Activated T-helper 2 cell treated with anti-CD3 and anti-CD28 coated beads, Interferon-gamma antibody, Interleukin-2, Interleukin-4, amounts not matched to agents 10 μg/mL and 5 μg/mL and 100 μg/mL, durations not matched to agents 14 hours and 24 hours and 36 hours (primary cell): ENCODE data around the gene EEF1A1. TPM values are rescaled to one million over a fixed set of nuclear protein-coding genes. Genes with fewer than 3 reads are reported as not detected.
"Not testable (repeated sequence)": the region's sequence is repeated elsewhere in the genome, so short reads cannot be mapped to it uniquely, and the experiment has no call there.

ENCODE experiments used
- DNase-seq: peaks from one replicate; pipeline ENCODE4 v3.0.0; 2021; ENCODE audit warnings: low spot score
- H3K27ac Mint-ChIP-seq: one replicate; pipeline ENCODE4 v1.8.0; 2021; ENCODE audit warnings: mixed read lengths
- H3K27me3 Mint-ChIP-seq: one replicate; pipeline ENCODE4 v1.8.0; 2021; ENCODE audit warnings: low read depth, mixed read lengths
- H3K36me3 Mint-ChIP-seq: one replicate; pipeline ENCODE4 v1.8.0; 2021; ENCODE audit warnings: low read depth, mixed read lengths
- H3K4me1 Mint-ChIP-seq: one replicate; pipeline ENCODE4 v1.8.0; 2021; ENCODE audit warnings: low read depth, mixed read lengths
- H3K4me3 Mint-ChIP-seq: one replicate; pipeline ENCODE4 v1.8.0; 2021; ENCODE audit warnings: low read depth, mild to moderate bottlenecking, moderate library complexity, mixed read lengths
- H3K9me3 Mint-ChIP-seq: one replicate; pipeline ENCODE4 v1.8.0; 2021; ENCODE audit warnings: mixed read lengths
- intact Hi-C: fragments of 100-400 bp; cut with micrococcal nuclease; formaldehyde crosslinking; loops from one replicate; pipeline ENCODE4 v1.15.1; 2023
- total RNA-seq: library from RNA; stranded (reverse); gene quantifications from 2 replicates; pipeline ENCODE4 v1.2.3, GENCODE V29; 2022

The EEF1A1 gene
- total RNA-seq, 1 donor from 2014 or later, result 11,266 TPM

- DNase-seq, result no peak
- intact Hi-C loops, result no loop called here
- H3K4me1 Mint-ChIP-seq, result peaks cover 6% of the 10 kb centered on the region
- H3K27ac Mint-ChIP-seq, result no peak overlapping the region
- no peaks in the 10 kb centered on the region for H3K9me3 Mint-ChIP-seq
- H3K4me3 Mint-ChIP-seq, result no peak overlapping the region
- no peaks in the 10 kb centered on the region for H3K36me3 Mint-ChIP-seq
- H3K27me3 Mint-ChIP-seq, result no peaks in the 10 kb centered on the region
These were observed 36.0 kb upstream of the EEF1A1 start for GRCh38 chr6:73556836-73557235.

- H3K4me1 Mint-ChIP-seq, H3K36me3 Mint-ChIP-seq, H3K4me3 Mint-ChIP-seq, H3K9me3 Mint-ChIP-seq, DNase-seq, H3K27ac Mint-ChIP-seq, H3K27me3 Mint-ChIP-seq, intact Hi-C loops: not testable (repeated sequence)
These were observed 34.6 kb upstream of the EEF1A1 start for GRCh38 chr6:73555380-73555949.

GRCh38 chr6:73551115-73551514 is 30.3 kb upstream of the EEF1A1 start:
- H3K4me3 Mint-ChIP-seq, H3K27me3 Mint-ChIP-seq, H3K4me1 Mint-ChIP-seq, H3K27ac Mint-ChIP-seq, H3K9me3 Mint-ChIP-seq, intact Hi-C loops, DNase-seq, H3K36me3 Mint-ChIP-seq: not testable (repeated sequence)

GRCh38 chr6:73548458-73549446 is 27.9 kb upstream of the EEF1A1 start:
- intact Hi-C loops, result no loop called here
- Mint-ChIP-seq H3K9me3 (no peaks in the 10 kb centered on the region), H3K36me3 (no peaks in the 10 kb centered on the region), H3K4me3 (no peak overlapping the region), H3K4me1 (peaks cover 1% of the 10 kb centered on the region), H3K27me3 (peaks cover 6% of the 10 kb centered on the region), H3K27ac (no peak overlapping the region)
- no peak for DNase-seq

- H3K4me1 Mint-ChIP-seq, result peaks cover 1% of the 10 kb centered on the region
- intact Hi-C loops, result no loop called here
- DNase-seq, result no peak
- peaks cover 6% of the 10 kb centered on the region for H3K27me3 Mint-ChIP-seq
- no peaks in the 10 kb centered on the region for H3K9me3 Mint-ChIP-seq
- H3K36me3 Mint-ChIP-seq, result no peaks in the 10 kb centered on the region
- H3K27ac Mint-ChIP-seq, result no peak overlapping the region
- H3K4me3 Mint-ChIP-seq, result no peak overlapping the region
These were observed 26.2 kb upstream of the EEF1A1 start for GRCh38 chr6:73547036-73547435.

GRCh38 chr6:73542891-73543290 is 22.1 kb upstream of the EEF1A1 start:
- H3K27me3 Mint-ChIP-seq, result peaks cover 6% of the 10 kb centered on the region
- H3K4me1 Mint-ChIP-seq, result peaks cover 1% of the 10 kb centered on the region
- no peak for DNase-seq
- no peaks in the 10 kb centered on the region for H3K9me3 Mint-ChIP-seq
- H3K4me3 Mint-ChIP-seq, result no peak overlapping the region
- H3K27ac Mint-ChIP-seq, result no peak overlapping the region
- intact Hi-C loops, result no loop called here
- H3K36me3 Mint-ChIP-seq, result no peaks in the 10 kb centered on the region

- H3K9me3 Mint-ChIP-seq, H3K4me3 Mint-ChIP-seq, H3K27ac Mint-ChIP-seq, H3K36me3 Mint-ChIP-seq, H3K27me3 Mint-ChIP-seq, H3K4me1 Mint-ChIP-seq, intact Hi-C loops, DNase-seq: not testable (repeated sequence)
These were observed 21.6 kb upstream of the EEF1A1 start for GRCh38 chr6:73542481-73542880.

- H3K4me3 Mint-ChIP-seq, result no peak overlapping the region
- no peaks in the 10 kb centered on the region for H3K36me3 Mint-ChIP-seq
- no peaks in the 10 kb centered on the region for H3K9me3 Mint-ChIP-seq
- intact Hi-C loops, result no loop called here
- no peak for DNase-seq
- peaks cover 4% of the 10 kb centered on the region for H3K27me3 Mint-ChIP-seq
- H3K4me1 Mint-ChIP-seq, result no peaks in the 10 kb centered on the region
- H3K27ac Mint-ChIP-seq, result no peak overlapping the region
These were observed 17.4 kb upstream of the EEF1A1 start for GRCh38 chr6:73538116-73538779.

GRCh38 chr6:73537677-73538076 is 16.8 kb upstream of the EEF1A1 start:
- H3K27me3 Mint-ChIP-seq, result peaks cover 8% of the 10 kb centered on the region
- H3K4me3 Mint-ChIP-seq, result no peak overlapping the region
- H3K9me3 Mint-ChIP-seq, result no peaks in the 10 kb centered on the region
- no peak for DNase-seq
- no peaks in the 10 kb centered on the region for H3K4me1 Mint-ChIP-seq
- H3K36me3 Mint-ChIP-seq, result no peaks in the 10 kb centered on the region
- intact Hi-C loops, result no loop called here
- H3K27ac Mint-ChIP-seq, result no peak overlapping the region

GRCh38 chr6:73534628-73535027 is 13.8 kb upstream of the EEF1A1 start:
- H3K27ac Mint-ChIP-seq, result no peak overlapping the region
- no peak overlapping the region for H3K4me3 Mint-ChIP-seq
- H3K36me3 Mint-ChIP-seq, result no peaks in the 10 kb centered on the region
- H3K4me1 Mint-ChIP-seq, result no peaks in the 10 kb centered on the region
- intact Hi-C loops, result no loop called here
- no peak for DNase-seq
- H3K9me3 Mint-ChIP-seq, result no peaks in the 10 kb centered on the region
- peaks cover 11% of the 10 kb centered on the region for H3K27me3 Mint-ChIP-seq

- no peak overlapping the region for H3K4me3 Mint-ChIP-seq
- H3K4me1 Mint-ChIP-seq, result no peaks in the 10 kb centered on the region
- no peak overlapping the region for H3K27ac Mint-ChIP-seq
- DNase-seq, result no peak
- no peaks in the 10 kb centered on the region for H3K9me3 Mint-ChIP-seq
- peaks cover 20% of the 10 kb centered on the region for H3K27me3 Mint-ChIP-seq
- H3K36me3 Mint-ChIP-seq, result no peaks in the 10 kb centered on the region
- intact Hi-C loops, result no loop called here
These were observed 11.5 kb upstream of the EEF1A1 start for GRCh38 chr6:73532293-73532692.

GRCh38 chr6:73528897-73529296 is 8.1 kb upstream of the EEF1A1 start:
- H3K9me3 Mint-ChIP-seq, result no peaks in the 10 kb centered on the region
- no peak for DNase-seq
- H3K4me1 Mint-ChIP-seq, result peaks cover 5% of the 10 kb centered on the region
- H3K36me3 Mint-ChIP-seq, result no peaks in the 10 kb centered on the region
- no peak overlapping the region for H3K4me3 Mint-ChIP-seq
- no peak overlapping the region for H3K27ac Mint-ChIP-seq
- intact Hi-C loops, result loop anchor here (10.0 kb wide), 1 partner anchor 1756 kb away; the partner anchor contains the start of gene TMEM30A
- peaks cover 16% of the 10 kb centered on the region for H3K27me3 Mint-ChIP-seq
